Hepatocyte (in vitro differentiated cells): Measurements from ENCODE around the gene OSCP1. TPM values are rescaled to one million over a fixed set of nuclear protein-coding genes. Genes with fewer than 3 reads are reported as not detected.

Experiments used
- DNase-seq: peaks from one replicate; pipeline ENCODE4 v3.0.0-alpha.2; 2016; ENCODE audit warnings: low spot score
- H2AFZ ChIP-seq: fragments of 200-600 bp; sonication (generic); 2 replicates; pipeline ENCODE4 v1.6.0; 2016; ENCODE audit warnings: antibody characterized with exemption, mild to moderate bottlenecking
- H3K27ac ChIP-seq: fragments of 200-600 bp; sonication (generic); 2 replicates; pipeline ENCODE4 v1.5.1; 2016; ENCODE audit warnings: mild to moderate bottlenecking
- H3K27me3 ChIP-seq: fragments of 200-600 bp; sonication (generic); 2 replicates; pipeline ENCODE4 v1.6.1; 2016
- H3K36me3 ChIP-seq: fragments of 200-600 bp; sonication (generic); replicated peaks from 2 replicates; pipeline ENCODE4 v1.5.1; 2016; ENCODE audit warnings: low read depth; ENCODE audit not compliant: insufficient read depth
- H3K4me1 ChIP-seq: fragments of 200-600 bp; sonication (generic); 2 replicates; pipeline ENCODE4 v1.5.1; 2016; ENCODE audit warnings: mild to moderate bottlenecking, moderate library complexity; ENCODE audit not compliant: insufficient read depth
- H3K4me2 ChIP-seq: fragments of 200-600 bp; sonication (generic); 2 replicates; pipeline ENCODE4 v1.6.0; 2016
- H3K4me3 ChIP-seq: fragments of 200-600 bp; sonication (generic); 2 replicates; pipeline ENCODE4 v1.5.1; 2016; ENCODE audit warnings: mild to moderate bottlenecking
- H3K79me2 ChIP-seq: fragments of 200-600 bp; sonication (generic); 2 replicates; pipeline ENCODE4 v1.6.0; 2017; ENCODE audit warnings: mild to moderate bottlenecking
- H3K9me2 ChIP-seq: fragments of 200-600 bp; sonication (generic); replicated peaks from 2 replicates; pipeline ENCODE4 v1.6.0; 2017; ENCODE audit warnings: mild to moderate bottlenecking; ENCODE audit not compliant: insufficient read depth
- H3K9me3 ChIP-seq: fragments of 200-600 bp; sonication (generic); 2 replicates; pipeline ENCODE4 v1.5.1; 2016; ENCODE audit warnings: low read depth, mild to moderate bottlenecking
- H4K20me1 ChIP-seq: fragments of 200-600 bp; sonication (generic); 2 replicates; pipeline ENCODE4 v1.6.0; 2016; ENCODE audit warnings: mild to moderate bottlenecking; ENCODE audit not compliant: insufficient read depth, poor library complexity, severe bottlenecking
- EZH2 ChIP-seq: fragments of 200-600 bp; sonication (generic); IDR thresholded peaks from 2 replicates; pipeline ENCODE4 v1.6.1; 2016; ENCODE audit warnings: antibody characterized with exemption, mild to moderate bottlenecking, borderline replicate concordance
- EZH2phosphoT487 ChIP-seq: fragments of 200-600 bp; sonication (generic); IDR thresholded peaks from one replicate; pipeline ENCODE4 v1.6.1; 2018; ENCODE audit warnings: antibody characterized with exemption, mild to moderate bottlenecking, low read depth, moderate library complexity; ENCODE audit not compliant: unreplicated experiment, severe bottlenecking
- WGBS: methylation state at CpG from one replicate; pipeline ENCODE4 v1.1.6; 2016; ENCODE audit warnings: low lambda C conversion rate; ENCODE audit errors: missing lambda C conversion rate; 5-methylcytosine and 5-hydroxymethylcytosine counted together
- polyA plus RNA-seq: library from polyadenylated mRNA; unstranded; fragments of >200 nt; fragmentation: Nextera tagmentation; extraction: Ambion mirVana; gene quantifications from 2 replicates; pipeline ENCODE4 v1.2.1, GENCODE V29; 2016
- total RNA-seq: library from RNA; depleted of rRNA; stranded (reverse); fragments of >200 nt; gene quantifications from 2 replicates; pipeline ENCODE4 v1.2.3, GENCODE V29; 2014
- TF ChIP-seq, protein P1 (sequence below): fragments of 200-600 bp; sonication (generic); IDR thresholded peaks from 2 replicates; pipeline ENCODE4 v1.5.1; 2016; ENCODE audit warnings: antibody characterized with exemption, mild to moderate bottlenecking; ENCODE audit not compliant: poor library complexity

The OSCP1 gene
- total and polyA plus RNA-seq, 2 experiments from 2014 or later: 5.8 to 7.6 TPM

GRCh38 chr1:36414384-36414783 lies 35.9 kb downstream of the OSCP1 start:
- TF ChIP-seq EZH2 (no peak), EZH2phosphoT487 (no peak)
- TF ChIP-seq, protein P1, sequence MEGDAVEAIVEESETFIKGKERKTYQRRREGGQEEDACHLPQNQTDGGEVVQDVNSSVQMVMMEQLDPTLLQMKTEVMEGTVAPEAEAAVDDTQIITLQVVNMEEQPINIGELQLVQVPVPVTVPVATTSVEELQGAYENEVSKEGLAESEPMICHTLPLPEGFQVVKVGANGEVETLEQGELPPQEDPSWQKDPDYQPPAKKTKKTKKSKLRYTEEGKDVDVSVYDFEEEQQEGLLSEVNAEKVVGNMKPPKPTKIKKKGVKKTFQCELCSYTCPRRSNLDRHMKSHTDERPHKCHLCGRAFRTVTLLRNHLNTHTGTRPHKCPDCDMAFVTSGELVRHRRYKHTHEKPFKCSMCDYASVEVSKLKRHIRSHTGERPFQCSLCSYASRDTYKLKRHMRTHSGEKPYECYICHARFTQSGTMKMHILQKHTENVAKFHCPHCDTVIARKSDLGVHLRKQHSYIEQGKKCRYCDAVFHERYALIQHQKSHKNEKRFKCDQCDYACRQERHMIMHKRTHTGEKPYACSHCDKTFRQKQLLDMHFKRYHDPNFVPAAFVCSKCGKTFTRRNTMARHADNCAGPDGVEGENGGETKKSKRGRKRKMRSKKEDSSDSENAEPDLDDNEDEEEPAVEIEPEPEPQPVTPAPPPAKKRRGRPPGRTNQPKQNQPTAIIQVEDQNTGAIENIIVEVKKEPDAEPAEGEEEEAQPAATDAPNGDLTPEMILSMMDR: no peak
- Histone ChIP-seq H2AFZ (no peak overlapping the region), H3K9me2 (no peaks in the 10 kb centered on the region), H3K4me2 (no peak overlapping the region), H3K9me3 (no peaks in the 10 kb centered on the region), H3K79me2 (no peaks in the 10 kb centered on the region), H3K27me3 (no peaks in the 10 kb centered on the region), H3K4me1 (no peaks in the 10 kb centered on the region), H4K20me1 (no peaks in the 10 kb centered on the region), H3K4me3 (no peak overlapping the region), H3K36me3 (no peaks in the 10 kb centered on the region), H3K27ac (no peak overlapping the region)
- no peak for DNase-seq
- 87% methylated on average over 4 of the region's 4 CpGs for WGBS

DNA sequence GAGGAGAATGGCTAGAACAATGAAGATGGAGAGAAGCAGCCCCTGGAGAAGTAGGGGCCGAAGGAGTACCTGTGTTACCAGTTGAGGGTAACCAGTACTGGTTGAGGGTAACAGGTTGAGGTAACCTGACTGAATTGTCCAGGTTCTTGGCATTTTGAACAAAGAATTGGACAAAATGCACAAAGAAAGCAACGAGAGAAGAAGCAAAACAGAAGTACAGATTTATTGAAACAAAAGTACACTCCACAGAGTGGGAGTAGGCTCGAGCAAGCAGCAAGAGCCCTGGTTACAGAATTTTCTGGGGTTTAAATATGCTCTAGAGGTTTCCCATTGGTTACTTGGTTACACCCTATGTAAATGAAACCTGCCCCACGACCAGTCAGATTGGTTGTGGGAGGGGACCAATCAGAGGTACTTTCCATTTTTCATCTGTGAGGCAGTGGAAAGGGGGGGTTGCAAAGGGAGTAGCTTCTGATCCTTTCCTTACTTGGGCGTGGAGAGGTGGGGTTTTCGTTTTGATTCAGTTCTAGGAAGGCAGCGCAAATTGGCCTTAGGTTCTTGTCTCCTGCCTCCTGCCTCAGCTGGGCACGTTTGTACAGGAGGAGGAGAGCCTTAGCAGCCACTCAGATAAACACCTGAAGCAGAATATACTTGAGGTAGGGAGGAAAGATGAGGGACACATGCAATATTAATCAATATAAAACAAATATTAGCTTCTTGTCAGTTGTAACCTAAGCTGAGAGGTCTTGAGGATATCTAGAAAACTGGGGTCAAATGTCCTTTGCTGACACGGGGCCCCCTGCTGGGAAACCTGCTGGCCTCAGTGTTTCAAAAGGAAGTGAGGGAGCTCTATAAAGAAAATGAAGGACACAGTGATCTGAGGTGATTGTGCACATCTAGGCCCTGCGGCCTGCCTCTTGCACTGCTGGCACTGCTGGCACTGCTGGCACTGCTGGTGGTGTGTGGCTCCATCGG lies 38.3 kb downstream of the OSCP1 start:
- no peaks in the 10 kb centered on the region for H3K9me3 ChIP-seq
- H3K4me1 ChIP-seq: no peaks in the 10 kb centered on the region
- H3K36me3 ChIP-seq: no peaks in the 10 kb centered on the region
- no peaks in the 10 kb centered on the region for H4K20me1 ChIP-seq
- no peak overlapping the region for H3K4me2 ChIP-seq
- H3K27ac ChIP-seq: no peak overlapping the region
- no peak for TF ChIP-seq EZH2phosphoT487
- TF ChIP-seq, protein P1: no peak
- no peak for TF ChIP-seq EZH2
- WGBS: 76% methylated on average over 11 of the region's 11 CpGs
- H3K27me3 ChIP-seq: no peaks in the 10 kb centered on the region
- no peak overlapping the region for H2AFZ ChIP-seq
- no peak overlapping the region for H3K4me3 ChIP-seq
- H3K9me2 ChIP-seq: no peaks in the 10 kb centered on the region
- DNase-seq: no peak
- H3K79me2 ChIP-seq: no peaks in the 10 kb centered on the region

- no peaks in the 10 kb centered on the region for H3K4me1 ChIP-seq
- H3K9me2 ChIP-seq: no peaks in the 10 kb centered on the region
- no peak overlapping the region for H2AFZ ChIP-seq
- H3K4me2 ChIP-seq: no peak overlapping the region
- WGBS: 72% methylated on average over 2 of the region's 2 CpGs
- TF ChIP-seq, protein P1: no peak
- TF ChIP-seq EZH2 (no peak), EZH2phosphoT487 (no peak)
- H4K20me1 ChIP-seq: no peaks in the 10 kb centered on the region
- H3K36me3 ChIP-seq: no peaks in the 10 kb centered on the region
- H3K9me3 ChIP-seq: no peaks in the 10 kb centered on the region
- peaks cover 5% of the 10 kb centered on the region for H3K79me2 ChIP-seq
- no peak overlapping the region for H3K4me3 ChIP-seq
- H3K27me3 ChIP-seq: no peaks in the 10 kb centered on the region
- no peak for DNase-seq
- no peak overlapping the region for H3K27ac ChIP-seq
Observed at GRCh38 chr1:36408479-36408878, 41.8 kb downstream of the OSCP1 start.
